HG02884 (cell line): Measurements from ENCODE around the gene AP5Z1.

Source experiments
- ATAC-seq: cut with Tn5 transposase; IDR thresholded peaks from one replicate; pipeline ENCODE4 v1.9.1; 2021; ENCODE audit warnings: mild to moderate bottlenecking, moderate library complexity; ENCODE audit not compliant: unreplicated experiment

The AP5Z1 gene, protein sequence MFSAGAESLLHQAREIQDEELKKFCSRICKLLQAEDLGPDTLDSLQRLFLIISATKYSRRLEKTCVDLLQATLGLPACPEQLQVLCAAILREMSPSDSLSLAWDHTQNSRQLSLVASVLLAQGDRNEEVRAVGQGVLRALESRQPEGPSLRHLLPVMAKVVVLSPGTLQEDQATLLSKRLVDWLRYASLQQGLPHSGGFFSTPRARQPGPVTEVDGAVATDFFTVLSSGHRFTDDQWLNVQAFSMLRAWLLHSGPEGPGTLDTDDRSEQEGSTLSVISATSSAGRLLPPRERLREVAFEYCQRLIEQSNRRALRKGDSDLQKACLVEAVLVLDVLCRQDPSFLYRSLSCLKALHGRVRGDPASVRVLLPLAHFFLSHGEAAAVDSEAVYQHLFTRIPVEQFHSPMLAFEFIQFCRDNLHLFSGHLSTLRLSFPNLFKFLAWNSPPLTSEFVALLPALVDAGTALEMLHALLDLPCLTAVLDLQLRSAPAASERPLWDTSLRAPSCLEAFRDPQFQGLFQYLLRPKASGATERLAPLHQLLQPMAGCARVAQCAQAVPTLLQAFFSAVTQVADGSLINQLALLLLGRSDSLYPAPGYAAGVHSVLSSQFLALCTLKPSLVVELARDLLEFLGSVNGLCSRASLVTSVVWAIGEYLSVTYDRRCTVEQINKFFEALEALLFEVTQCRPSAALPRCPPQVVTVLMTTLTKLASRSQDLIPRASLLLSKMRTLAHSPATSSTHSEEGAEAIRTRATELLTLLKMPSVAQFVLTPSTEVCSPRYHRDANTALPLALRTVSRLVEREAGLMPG

DNA sequence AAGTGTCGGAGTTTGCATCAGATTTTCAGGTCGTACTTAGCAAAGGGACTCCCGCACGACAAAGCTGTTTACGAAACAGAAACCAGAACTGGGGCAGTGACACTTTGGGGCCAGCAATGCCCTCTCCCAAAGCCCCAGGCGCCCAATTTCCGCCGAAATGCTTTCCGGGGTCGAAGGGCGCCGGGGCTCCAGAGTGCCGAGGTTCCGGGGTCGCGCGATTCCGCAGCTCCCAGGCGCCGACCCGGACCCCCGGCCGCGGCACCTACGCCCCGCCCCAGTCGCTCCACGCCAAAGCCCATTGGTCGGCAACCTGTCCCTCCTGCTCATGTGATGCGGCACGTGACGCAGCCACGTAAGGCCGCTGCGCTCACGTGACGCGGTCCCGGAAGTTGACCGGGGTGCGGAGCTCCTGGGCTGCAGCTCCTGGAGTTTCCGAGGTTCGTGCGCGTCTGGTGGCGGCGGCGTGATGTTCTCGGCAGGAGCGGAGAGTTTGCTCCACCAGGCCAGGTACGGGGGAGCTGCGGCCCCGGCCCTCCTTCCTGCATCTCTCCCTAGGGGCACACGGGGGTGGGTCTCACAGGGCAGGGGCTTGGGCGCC is at the start of gene AP5Z1:
Gene AP5Z1 (plus strand): TSS at position 374 of the 598 bp plus-strand sequence. CDS start 93 bp downstream, at position 467.
- peak; percentile 84 for ATAC-seq

DNA sequence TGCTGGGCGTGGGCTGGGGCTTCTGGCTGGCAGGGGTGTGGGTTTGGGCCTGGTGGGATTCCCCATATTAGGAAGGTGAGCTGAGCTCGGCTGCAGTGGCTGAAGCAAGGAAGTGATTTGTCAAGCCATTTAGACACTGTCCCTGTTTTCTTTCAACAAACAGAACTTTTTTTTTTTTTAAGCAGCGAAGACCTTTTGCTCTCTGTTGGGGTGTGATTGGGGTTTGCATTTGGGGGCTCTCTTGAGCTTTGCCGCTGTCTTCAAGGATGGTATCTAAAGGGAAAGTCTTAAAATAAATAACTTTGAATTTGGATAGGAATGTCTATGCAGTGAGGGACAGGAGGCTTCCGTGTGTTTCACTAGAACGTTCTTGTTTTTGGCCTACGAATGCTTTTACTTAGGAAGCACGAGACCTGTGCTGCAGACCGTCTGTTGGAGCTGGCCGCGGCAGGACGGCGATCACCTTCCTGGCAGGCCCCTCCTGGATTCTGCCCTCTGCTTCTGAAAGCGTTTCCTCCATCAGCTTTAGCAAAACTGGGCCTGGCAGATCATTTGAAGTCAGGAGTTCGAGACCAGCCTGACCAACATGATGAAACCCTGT is 49.5 kb upstream of the AP5Z1 start:
- ATAC-seq, result no peak

DNA sequence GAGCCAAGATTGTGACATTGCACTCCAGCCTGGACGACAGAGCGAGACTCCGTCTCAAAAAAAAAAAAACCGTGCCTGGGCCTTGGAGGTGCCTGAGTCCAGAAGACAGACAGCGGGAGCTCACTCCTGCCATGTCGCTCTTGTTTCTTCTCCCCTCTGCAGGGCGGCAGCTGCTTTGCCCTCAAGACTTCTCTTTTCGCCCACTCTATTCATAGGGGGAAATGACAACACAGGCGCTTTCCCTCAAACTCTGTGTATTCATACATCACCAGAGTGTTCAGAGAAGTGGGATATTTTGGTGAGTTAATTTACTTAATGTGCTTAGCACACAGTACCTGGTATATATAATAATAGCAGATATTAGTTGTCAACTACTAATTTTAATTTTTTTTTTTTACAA is 48.9 kb upstream of the AP5Z1 start:
- ATAC-seq, result no peak

DNA sequence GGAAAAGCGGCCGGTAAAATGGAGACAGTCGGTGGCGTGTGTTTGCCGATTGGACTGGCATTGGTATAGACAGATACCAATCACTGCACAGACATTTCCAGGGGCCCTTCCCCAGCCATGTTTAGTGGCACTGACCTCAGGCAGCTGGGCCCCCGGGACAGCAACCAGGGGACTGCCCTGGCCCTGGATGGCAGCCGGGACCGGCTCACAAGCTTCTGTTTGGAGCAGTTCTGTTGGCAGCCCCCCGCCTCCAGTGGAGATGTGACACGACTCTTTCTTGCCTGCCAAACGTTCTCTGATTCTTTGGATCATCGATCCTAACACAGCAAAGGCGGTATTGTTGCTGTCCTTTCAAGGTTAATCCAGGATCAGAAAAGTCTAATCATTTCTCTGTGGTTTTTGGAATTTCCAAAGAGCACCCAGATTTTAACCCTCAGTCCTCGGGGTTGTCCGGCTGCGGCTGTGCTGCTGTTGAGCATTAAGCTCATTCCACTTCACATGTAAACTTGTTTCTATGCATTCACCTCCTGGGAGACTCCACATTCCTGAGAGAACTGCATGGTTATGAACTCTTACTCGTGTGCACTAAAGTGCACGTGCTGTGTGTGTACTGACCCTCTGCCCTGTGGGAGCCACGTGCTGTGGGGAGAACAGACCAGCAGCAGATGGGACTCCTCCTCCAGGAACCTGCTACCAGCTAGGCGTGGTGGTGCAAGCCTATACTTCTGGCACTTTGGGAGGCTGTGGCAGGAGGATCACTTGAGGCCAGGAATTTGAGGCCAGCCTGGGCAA is 47.3 kb upstream of the AP5Z1 start:
- ATAC-seq, result no peak

DNA sequence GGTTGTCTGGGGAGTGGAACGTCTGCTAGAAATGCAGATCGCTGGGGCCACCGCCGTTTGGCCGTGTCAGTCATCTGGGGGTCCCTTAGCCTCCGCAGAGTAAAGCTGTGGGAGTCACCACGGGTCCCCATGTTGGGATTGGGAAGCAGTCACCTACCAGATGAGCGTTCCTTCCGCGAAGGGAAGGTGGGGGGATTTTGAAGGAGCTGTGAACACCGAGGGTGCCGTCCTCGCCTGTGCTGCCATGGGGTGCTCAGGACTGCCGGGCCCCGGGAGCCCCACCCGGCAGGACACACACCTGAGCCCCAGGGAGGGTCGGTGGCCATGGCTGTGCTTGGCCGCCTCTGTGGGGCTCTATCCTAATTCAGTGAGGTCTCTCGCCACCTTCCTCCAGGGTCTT is 46.2 kb upstream of the AP5Z1 start:
- ATAC-seq, result no peak

DNA sequence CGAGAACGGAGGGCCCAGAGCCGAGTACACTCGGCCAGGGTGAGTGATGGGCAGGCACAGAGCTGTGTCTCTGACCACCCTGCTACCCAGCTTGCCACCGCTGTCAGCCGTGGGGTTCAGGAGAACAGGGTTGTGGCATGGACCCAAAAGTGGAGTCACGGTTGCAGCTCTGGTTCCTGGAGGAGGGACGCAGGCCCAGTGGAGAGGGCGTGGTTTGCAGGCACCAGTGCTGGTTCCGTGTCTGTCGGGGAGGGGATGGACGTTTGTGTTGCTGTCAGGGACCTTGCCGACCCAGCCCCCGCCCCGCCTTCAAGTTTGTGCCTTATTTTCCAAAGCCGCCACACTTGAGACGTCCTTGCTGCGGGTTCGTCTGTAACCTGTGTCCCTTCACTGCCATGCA is 45.1 kb upstream of the AP5Z1 start:
- no peak for ATAC-seq

DNA sequence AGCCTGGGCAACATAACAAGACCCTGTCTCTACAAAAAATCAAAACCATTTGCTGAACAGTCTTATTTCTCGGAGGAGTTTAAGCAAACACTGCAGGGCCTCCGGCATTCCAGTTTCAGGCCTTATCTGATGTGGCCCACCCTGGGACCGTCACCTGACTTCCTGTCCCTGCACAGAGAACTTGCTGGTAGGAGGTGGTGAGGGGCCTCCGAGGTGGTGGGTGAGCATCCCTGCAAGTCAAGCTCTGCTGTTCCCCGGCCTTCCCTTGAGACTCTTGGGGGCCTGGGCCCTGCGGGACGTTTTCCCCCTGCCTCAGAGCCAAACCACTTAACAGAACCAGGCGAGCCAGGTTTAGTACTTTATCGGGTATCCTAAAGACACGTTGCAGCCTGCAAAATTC is 44.5 kb upstream of the AP5Z1 start:
- no peak for ATAC-seq

DNA sequence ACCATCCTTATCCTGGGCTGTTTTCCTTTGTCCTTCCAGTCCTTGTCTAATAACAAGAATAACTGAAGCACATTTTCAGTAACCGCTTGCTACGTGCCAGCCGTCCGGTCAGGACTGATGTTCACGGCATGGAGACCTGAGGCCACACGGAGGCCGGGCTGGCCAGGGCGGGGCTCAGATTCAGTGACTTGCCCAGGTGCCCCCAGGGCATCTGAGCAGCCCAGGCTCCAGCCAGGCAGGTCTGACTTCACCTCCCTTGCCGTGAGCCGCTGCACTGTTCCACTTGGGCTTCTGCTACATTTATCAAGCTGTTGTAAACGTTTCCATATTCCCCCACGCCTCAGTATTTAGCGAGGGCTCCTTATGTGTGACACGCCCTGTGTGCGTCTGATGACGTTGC is 43.6 kb upstream of the AP5Z1 start:
- no peak for ATAC-seq

DNA sequence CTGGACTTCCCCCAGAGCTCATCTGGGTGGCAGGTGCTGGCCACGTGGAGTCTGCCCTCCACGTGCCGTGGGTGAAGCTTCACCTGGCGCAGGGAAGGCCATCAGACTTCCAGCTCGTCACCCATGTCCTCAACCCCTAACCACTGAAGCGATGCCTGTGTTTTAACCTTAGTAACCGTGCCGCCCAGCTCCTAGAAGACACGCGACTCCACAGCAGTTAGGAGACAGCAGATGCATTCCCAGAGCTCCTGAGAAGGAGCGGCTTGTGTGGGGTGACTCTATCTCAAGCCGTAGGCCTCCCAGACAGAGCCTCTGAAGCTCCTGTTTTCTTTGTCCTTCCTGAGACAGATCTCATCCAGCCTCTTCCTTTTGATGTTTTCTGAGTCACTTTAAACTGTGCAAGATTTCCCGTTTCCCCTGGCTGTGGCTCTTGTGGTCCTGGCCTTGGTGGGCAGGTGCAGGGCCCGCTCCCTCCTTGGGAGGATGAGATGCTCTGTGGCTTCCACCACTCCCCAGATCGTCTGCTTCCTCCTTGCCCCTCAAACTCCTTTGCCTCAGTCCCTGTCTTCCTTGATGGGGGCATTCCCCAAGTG is 41.4 kb upstream of the AP5Z1 start:
- no peak for ATAC-seq

DNA sequence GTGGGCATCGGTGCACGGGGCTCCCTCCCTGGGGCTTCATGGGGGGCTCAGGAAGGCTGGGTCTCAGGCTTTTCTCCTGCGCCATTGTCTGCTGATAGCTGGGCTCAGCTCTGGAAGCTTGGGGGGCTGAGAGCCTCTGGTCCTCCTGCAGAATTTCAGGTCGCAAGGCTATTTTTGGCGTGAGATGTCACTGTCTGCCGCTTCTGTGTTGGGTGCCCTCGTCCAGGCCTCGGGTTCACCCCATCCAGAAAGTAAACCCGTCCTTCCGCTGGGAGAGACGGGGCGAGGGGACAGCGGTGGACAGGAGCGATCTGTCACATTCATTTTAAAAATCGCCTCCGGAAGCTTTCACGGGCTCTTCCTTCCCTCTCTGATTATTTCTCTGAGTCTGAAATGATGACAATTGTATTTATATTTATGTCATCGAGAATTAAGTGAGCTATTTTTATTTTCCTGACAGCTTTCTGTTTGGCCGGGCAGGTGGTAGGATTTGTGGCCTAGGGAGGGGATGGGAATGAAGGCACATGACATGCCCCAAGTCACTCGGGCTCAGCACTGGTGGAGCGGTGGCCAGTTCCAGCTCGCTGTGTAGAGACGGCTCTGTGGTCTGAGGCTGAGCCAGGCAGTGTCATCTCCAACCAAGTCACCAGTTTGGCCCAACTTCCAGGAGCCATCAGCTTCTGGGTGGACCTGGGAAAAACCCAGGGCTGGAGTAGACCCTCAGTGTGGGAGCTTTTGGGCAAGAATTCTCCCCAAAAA is 40.7 kb upstream of the AP5Z1 start:
- ATAC-seq, result no peak

DNA sequence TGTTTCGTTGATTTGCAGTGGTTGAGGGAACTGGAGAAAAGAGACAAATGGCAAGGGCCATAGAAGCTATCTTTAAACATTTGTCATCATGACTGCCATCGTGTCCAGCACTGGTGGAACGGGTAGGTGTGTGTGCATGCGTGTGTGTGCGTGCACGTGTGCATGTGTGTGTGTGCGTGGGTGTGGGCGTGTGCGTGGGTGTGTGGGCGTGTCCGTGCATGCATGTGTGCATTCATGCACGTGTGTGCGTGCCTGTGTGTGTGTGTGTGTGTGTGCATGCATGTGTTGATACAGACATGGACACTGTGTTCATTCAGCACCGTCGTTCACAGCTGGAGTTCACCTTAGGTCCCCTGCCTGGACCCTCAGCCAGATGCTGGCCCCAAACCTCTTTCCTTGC is 38.1 kb upstream of the AP5Z1 start:
- no peak for ATAC-seq

DNA sequence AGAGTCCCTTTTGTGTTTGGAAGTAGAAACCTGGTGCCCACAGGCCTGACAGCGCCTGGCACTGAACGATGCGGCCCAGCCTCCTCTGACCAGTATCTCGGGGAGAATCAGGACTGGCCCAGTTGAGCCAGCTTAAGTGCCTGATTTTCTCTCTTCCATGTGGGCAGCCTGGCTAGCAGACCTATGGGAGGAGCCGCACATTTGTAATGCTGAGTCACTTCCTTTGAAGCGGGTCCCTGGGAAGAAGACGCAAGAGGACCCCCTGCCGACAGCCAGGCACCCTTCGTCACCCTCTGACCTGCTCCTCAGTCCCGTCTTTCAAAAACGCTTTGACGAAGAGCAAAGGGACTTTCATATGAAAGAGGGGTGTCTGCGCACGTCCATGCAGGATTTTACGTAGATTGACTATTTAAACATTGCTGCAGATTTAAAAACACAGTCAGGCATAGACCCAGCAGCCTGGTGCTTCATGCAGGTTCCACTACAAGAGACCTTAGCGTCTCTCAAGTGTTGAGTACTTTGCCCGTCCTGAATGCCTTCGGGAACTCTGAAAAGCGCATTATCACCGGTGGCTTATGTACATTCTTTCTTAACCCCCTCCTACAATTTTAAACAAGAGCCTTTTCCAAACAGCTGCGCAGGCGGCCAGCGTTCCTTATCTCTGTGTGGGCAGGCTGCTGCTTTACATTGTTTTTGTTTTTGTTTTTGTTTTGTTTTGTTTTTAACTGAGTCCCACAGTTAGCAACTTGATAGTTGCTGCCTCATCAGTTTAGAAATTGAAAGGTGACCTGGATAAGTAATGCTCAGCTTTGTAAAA is 36.5 kb upstream of the AP5Z1 start:
- ATAC-seq, result no peak

DNA sequence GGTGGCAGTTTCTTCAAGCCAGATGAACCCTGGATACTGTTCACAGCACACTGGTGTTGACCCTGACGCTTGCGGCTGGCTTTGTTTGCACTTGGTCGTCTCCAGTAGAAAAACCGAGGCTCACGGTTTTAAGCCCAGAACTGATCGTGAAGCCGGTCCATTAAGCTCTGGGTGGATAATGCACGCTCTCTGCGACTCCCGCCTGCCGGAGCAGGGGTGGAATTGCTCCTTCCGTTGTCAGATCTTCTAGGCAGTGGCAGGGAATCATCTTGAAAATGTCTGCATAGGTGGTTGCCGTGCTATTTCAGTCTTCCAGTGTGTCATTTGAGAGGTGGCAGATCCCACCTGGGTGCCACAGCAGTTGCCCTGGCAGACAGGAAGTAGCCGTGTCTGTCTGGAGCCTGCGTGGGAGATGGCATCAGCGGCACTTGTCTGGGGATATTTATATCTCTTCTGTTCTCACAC is 35.9 kb upstream of the AP5Z1 start:
- no peak for ATAC-seq

DNA sequence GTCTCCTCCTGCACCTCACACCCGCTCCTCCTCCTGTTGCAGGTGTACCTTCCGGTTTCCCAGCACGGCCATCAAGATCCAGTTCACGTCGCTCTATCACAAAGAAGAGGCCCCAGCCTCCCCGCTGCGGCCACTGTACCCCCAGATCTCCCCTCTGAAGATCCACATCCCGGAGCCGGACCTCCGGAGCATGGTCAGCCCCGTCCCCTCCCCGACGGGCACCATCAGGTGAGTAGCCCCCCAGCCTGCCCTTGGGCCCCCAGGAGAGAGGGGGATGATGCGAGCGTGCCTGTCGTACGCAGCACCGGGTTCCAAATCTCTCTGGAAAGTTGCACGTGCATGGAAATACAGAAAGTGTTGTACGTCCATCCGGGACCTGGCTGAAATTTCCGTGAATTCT is 34.6 kb upstream of the AP5Z1 start:
- no peak for ATAC-seq

DNA sequence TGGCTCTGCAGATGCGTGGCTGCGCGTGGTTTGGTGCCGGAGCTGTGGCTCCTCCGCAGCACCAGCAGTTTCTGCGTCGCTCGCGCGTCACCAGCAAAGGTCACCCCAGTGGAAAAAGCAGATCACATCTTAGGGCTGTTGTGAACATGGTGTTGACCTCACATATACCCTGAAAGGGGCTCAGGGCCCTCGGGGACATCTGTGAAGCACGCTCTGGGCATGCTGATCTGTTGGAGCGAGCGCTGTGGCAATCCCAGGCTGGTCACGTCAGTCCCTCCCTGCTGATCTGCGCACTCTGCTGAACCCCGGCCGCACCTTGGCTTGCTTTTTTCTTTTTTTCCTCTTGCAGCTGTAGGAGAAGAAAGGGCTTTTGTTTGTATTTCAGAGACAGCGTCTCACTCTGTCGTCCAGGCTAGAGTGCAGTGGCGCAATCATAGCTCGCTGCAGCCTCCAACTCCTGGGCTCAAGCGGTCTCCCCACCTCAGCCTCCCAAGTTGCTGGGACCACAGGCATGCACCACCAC is 33.3 kb upstream of the AP5Z1 start:
- ATAC-seq, result no peak

DNA sequence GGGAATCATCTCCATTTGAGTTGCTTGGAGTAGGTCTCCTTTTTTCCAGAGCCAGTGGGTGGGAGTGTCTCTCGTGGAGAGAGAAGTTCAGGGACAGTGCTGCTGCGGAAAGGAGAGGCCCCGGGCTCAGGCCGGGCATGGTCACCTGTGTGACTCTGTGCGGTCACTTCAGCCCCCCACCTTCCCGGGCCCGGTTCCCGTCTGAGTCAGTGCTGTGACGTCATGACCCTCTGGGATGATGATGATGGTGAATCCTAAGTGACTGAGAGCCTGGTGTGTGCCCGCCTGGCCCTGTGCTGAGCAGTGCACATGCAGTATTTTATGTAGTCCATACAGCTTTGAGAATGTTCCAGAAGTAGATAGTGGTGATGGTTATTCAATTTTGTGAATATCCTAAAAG is 32.6 kb upstream of the AP5Z1 start:
- no peak for ATAC-seq

DNA sequence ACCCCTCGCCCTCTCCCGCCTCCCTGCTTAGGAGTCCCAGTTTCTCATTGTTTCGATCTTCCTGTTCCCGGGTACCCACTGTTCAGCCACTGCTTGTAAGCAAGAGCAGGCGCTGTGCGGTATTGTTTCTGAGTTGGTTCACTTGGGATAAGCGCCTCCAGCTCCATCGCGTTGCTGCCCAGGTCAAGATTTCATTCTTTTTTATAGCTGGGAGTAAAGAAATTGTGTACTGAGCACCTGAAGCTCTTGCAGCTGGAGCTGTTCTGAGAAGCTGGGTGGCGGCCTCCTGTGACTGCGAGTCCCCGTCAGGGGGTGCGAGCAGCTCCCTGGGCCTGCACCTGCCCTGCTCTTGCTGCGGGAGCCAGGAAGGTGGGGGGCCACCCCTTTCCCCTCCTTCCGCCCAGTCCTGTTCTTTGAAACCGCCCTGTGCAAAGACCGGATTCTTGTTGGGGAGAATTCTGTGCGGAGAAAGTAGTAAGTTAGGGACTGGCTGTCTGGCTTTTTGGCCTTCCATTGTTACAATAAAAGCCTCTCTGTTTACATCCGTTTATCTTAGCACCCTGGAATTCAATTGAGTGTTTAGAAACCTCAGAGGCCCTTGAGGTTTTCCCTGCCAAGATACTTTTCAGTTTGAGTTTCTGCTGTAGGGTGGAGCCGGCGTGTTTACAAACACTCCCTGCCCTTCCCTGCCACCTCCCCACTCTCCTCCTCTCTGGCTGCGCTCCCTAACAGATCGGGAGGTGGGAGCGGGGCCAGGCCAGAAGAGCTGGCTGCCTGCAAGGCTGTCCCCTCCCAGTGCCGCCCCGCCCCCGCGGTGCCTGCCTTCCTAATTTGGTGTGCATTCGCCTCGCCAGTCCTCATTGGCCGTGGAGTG is 30.8 kb upstream of the AP5Z1 start:
- peak; percentile 64 for ATAC-seq
